Mucosa of stomach (tissue), 1 donor: ENCODE results near the gene ABCA12.

Experiments
- H3K27me3 ChIP-seq: one replicate; pipeline ENCODE4 v1.7.0; 2013; ENCODE audit warnings: mild to moderate bottlenecking, low read length; ENCODE audit not compliant: control insufficient read depth, insufficient read depth
- H3K36me3 ChIP-seq: one replicate; pipeline ENCODE4 v1.7.0; 2013; ENCODE audit warnings: low read length; ENCODE audit not compliant: control insufficient read depth, insufficient read depth
- H3K4me1 ChIP-seq: one replicate; pipeline ENCODE4 v1.7.0; 2013; ENCODE audit warnings: mild to moderate bottlenecking, low read length; ENCODE audit not compliant: control insufficient read depth, insufficient read depth
- H3K4me3 ChIP-seq: one replicate; pipeline ENCODE4 v1.7.0; 2013; ENCODE audit warnings: low read length
- H3K9ac ChIP-seq: one replicate; pipeline ENCODE4 v1.7.0; 2013; ENCODE audit warnings: mild to moderate bottlenecking, low read length, moderate library complexity
- H3K9me3 ChIP-seq: one replicate; pipeline ENCODE4 v1.7.0; 2013; ENCODE audit warnings: mild to moderate bottlenecking, low read length, moderate library complexity; ENCODE audit not compliant: control insufficient read depth
- donor health status: Pancreatic carcinoma.

ABCA12 gene

DNA sequence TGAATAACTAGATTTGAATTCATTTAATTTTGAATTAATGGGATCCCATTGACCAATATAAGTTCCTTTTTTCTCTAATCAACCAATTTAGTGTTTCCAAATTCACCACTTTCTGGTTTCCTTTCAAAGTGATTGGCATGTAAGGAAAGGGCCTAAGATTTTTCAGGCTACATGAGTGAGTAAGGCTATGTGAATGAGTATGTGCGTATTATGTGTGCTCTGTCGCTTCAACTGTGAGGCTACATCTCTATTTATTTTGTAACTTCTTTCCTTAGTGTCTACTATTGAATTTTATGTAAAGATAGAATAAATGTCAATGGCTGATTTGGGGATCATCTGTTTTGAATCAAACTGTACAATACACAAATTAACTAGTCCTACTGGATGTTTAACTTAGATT, 110.6 kb downstream of the ABCA12 start:
- Histone ChIP-seq H3K9ac (no peak overlapping the region), H3K27me3 (no peaks in the 10 kb centered on the region), H3K4me1 (no peaks in the 10 kb centered on the region), H3K4me3 (no peak overlapping the region), H3K9me3 (no peaks in the 10 kb centered on the region), H3K36me3 (no peaks in the 10 kb centered on the region)

- Histone ChIP-seq H3K36me3 (no peaks in the 10 kb centered on the region), H3K4me1 (no peaks in the 10 kb centered on the region), H3K4me3 (no peak overlapping the region), H3K9ac (no peak overlapping the region), H3K9me3 (no peaks in the 10 kb centered on the region), H3K27me3 (no peaks in the 10 kb centered on the region)
Measured at GRCh38 chr2:215022910-215023309, 115.5 kb downstream of the ABCA12 start.

- no peaks in the 10 kb centered on the region for H3K9me3 ChIP-seq
- no peak overlapping the region for H3K9ac ChIP-seq
- no peaks in the 10 kb centered on the region for H3K27me3 ChIP-seq
- H3K36me3 ChIP-seq, result no peaks in the 10 kb centered on the region
- H3K4me3 ChIP-seq, result no peak overlapping the region
- no peaks in the 10 kb centered on the region for H3K4me1 ChIP-seq
Measured at GRCh38 chr2:215022418-215022817, 116.0 kb downstream of the ABCA12 start.

- no peaks in the 10 kb centered on the region for H3K4me1 ChIP-seq
- no peaks in the 10 kb centered on the region for H3K36me3 ChIP-seq
- H3K27me3 ChIP-seq, result no peaks in the 10 kb centered on the region
- no peak overlapping the region for H3K4me3 ChIP-seq
- H3K9ac ChIP-seq, result no peak overlapping the region
- H3K9me3 ChIP-seq, result no peaks in the 10 kb centered on the region
Measured at GRCh38 chr2:215020283-215020682, 118.1 kb downstream of the ABCA12 start.

- H3K27me3 ChIP-seq, result no peaks in the 10 kb centered on the region
- H3K4me3 ChIP-seq, result no peak overlapping the region
- H3K9me3 ChIP-seq, result no peaks in the 10 kb centered on the region
- no peak overlapping the region for H3K9ac ChIP-seq
- no peaks in the 10 kb centered on the region for H3K36me3 ChIP-seq
- H3K4me1 ChIP-seq, result no peaks in the 10 kb centered on the region
Measured at GRCh38 chr2:215019521-215020145, 118.8 kb downstream of the ABCA12 start.

DNA sequence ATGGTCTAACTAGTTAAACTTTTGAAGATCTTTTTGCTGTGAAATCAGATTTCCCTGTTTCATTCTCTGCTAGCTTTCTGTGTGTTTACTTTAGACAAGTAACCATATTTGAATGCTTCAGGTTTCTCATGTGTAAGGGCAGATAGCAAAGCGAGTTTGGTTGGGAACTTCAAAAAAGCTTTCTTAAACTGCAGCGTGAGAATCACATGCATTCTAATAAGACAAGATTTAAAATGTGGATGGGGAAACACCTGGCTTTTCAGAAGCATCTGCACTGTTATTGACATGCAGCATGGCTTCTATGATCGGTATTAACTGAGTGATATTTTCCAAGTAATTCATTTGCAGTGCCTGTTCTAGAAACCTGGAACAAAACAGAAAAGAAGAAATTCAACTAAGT, 119.3 kb downstream of the ABCA12 start:
- no peaks in the 10 kb centered on the region for H3K4me1 ChIP-seq
- H3K36me3 ChIP-seq, result no peaks in the 10 kb centered on the region
- H3K4me3 ChIP-seq, result no peak overlapping the region
- H3K9ac ChIP-seq, result no peak overlapping the region
- H3K9me3 ChIP-seq, result no peaks in the 10 kb centered on the region
- H3K27me3 ChIP-seq, result no peaks in the 10 kb centered on the region

DNA sequence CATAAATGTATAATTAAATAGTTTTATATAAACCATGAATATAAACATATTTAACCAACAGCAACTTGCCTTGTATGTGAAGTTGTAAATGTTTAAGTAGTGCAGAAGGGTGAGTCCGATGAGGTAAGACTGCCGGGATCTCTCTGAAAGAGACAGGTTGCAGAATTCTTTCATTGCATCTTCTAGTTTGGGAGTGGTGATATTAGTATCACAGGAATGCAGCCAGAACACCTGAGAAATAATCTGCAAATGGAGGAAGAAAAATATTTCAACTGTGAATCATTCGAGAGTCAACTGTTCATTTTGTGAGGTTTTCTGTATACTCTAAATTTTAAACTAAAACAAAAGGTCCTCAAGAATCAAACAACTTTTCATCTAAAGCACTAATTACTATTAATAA, 123.0 kb downstream of the ABCA12 start:
- Histone ChIP-seq H3K9me3 (no peaks in the 10 kb centered on the region), H3K36me3 (no peaks in the 10 kb centered on the region), H3K4me3 (no peak overlapping the region), H3K27me3 (no peaks in the 10 kb centered on the region), H3K4me1 (no peaks in the 10 kb centered on the region), H3K9ac (no peak overlapping the region)

DNA sequence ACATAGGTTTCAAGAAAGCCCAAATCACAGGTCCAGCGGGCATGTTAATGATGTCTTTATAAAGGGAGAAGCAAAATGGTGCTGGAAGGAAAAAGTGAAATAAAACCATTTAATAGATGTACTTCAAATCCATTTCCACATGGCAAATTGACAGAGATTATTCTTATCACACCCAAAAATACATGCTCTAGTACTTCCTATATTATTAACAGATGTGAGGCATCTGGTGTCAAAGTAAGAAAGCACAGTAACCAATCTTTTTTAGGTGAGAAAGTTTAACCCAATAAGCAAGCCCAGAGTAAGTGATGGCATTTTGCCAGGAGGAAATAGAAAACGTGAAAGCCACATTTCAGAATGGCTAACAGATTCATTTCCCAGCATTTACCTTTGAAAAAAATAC, 128.0 kb downstream of the ABCA12 start:
- Histone ChIP-seq H3K4me1 (no peaks in the 10 kb centered on the region), H3K9me3 (no peaks in the 10 kb centered on the region), H3K4me3 (no peak overlapping the region), H3K9ac (no peak overlapping the region), H3K36me3 (no peaks in the 10 kb centered on the region), H3K27me3 (no peaks in the 10 kb centered on the region)

GRCh38 chr2:215003001-215003400, 135.4 kb downstream of the ABCA12 start:
- H3K4me1 ChIP-seq, result no peaks in the 10 kb centered on the region
- H3K9me3 ChIP-seq, result no peaks in the 10 kb centered on the region
- no peaks in the 10 kb centered on the region for H3K36me3 ChIP-seq
- no peak overlapping the region for H3K9ac ChIP-seq
- no peak overlapping the region for H3K4me3 ChIP-seq
- H3K27me3 ChIP-seq, result no peaks in the 10 kb centered on the region

GRCh38 chr2:215002500-215002899, 135.9 kb downstream of the ABCA12 start:
- no peaks in the 10 kb centered on the region for H3K36me3 ChIP-seq
- no peaks in the 10 kb centered on the region for H3K4me1 ChIP-seq
- H3K9ac ChIP-seq, result no peak overlapping the region
- H3K9me3 ChIP-seq, result no peaks in the 10 kb centered on the region
- H3K27me3 ChIP-seq, result no peaks in the 10 kb centered on the region
- no peak overlapping the region for H3K4me3 ChIP-seq

GRCh38 chr2:215000721-215001120, 137.7 kb downstream of the ABCA12 start:
- H3K27me3 ChIP-seq, result no peaks in the 10 kb centered on the region

DNA sequence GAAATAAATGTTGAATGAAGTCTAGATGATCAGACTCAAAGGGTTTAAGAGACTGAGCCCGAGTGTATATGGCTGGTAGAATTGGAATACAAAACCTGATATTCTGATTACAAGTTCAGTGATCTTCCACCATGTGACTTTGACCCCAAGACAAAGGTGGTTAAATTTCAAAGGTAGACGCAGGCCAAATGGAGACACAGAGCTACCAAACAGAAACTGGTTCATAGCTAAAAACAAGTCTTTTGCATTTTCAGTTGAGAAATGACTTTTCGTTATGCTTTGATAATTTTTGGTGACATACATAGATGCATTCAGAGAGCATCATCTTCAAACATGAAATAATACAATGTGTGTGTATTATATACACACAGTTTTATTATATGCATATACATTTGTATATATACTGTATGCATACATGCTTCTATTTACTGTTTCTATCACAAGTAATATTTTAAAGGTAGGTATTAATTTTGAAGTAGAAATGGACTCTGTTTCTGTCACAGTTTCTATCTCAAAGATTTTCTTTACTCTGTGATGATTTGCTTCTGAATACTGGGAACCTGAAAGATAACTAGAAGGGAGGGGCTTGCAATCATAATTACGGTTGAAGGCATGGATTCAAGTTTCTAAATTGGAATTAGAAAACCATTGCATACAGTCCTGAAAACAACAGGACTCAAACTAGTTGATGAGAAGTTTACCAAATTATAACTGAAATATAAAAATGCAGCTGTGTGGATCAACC, 142.3 kb downstream of the ABCA12 start:
- Histone ChIP-seq H3K36me3 (no peaks in the 10 kb centered on the region), H3K4me3 (no peak overlapping the region), H3K9me3 (no peaks in the 10 kb centered on the region), H3K27me3 (no peaks in the 10 kb centered on the region), H3K4me1 (no peaks in the 10 kb centered on the region), H3K9ac (no peak overlapping the region)

More at GRCh38 chr2:215000721-215001120, 137.7 kb downstream of the ABCA12 start:
- Histone ChIP-seq H3K9ac (no peak overlapping the region), H3K9me3 (no peaks in the 10 kb centered on the region), H3K36me3 (no peaks in the 10 kb centered on the region), H3K4me3 (no peak overlapping the region), H3K4me1 (no peaks in the 10 kb centered on the region)
